MM.1S (cell line): ENCODE measurements around the gene MACROD1.

ENCODE experiments used
- DNase-seq: peaks from one replicate; pipeline ENCODE4 v3.0.0-alpha.2; 2015
- H2AFZ ChIP-seq: fragments of 300-600 bp; sonication (generic); 2 replicates; pipeline ENCODE4 v1.6.0; 2016; ENCODE audit warnings: antibody characterized with exemption, low read length
- H3F3A ChIP-seq: fragments of 300-600 bp; sonication (generic); 2 replicates; pipeline ENCODE4 v1.6.1; 2016; ENCODE audit warnings: mild to moderate bottlenecking, antibody characterized with exemption, low read length, moderate library complexity, mixed read lengths; ENCODE audit not compliant: insufficient read depth
- H3K27ac ChIP-seq: fragments of 300-600 bp; sonication (generic); 2 replicates; pipeline ENCODE4 v1.5.1; 2016; ENCODE audit warnings: mild to moderate bottlenecking, low read length
- H3K27me3 ChIP-seq: fragments of 300-600 bp; sonication (generic); replicated peaks from 2 replicates; pipeline ENCODE4 v1.6.0; 2016; ENCODE audit warnings: low read length; ENCODE audit not compliant: insufficient read depth
- H3K36me3 ChIP-seq: fragments of 300-600 bp; sonication (generic); replicated peaks from 2 replicates; pipeline ENCODE4 v1.6.1; 2016; ENCODE audit warnings: mild to moderate bottlenecking, low read length, mixed read lengths; ENCODE audit not compliant: insufficient read depth
- H3K4me1 ChIP-seq: fragments of 300-600 bp; sonication (generic); 2 replicates; pipeline ENCODE4 v1.6.1; 2016; ENCODE audit warnings: low read length, mixed read lengths
- H3K4me2 ChIP-seq: fragments of 300-600 bp; sonication (generic); 2 replicates; pipeline ENCODE4 v1.6.0; 2016; ENCODE audit warnings: low read depth, low read length
- H3K4me3 ChIP-seq: fragments of 300-600 bp; sonication (generic); 2 replicates; pipeline ENCODE4 v1.5.1; 2016; ENCODE audit warnings: low read length, mixed read lengths
- H3K79me2 ChIP-seq: fragments of 300-600 bp; sonication (generic); 2 replicates; pipeline ENCODE4 v1.6.1; 2016; ENCODE audit warnings: mixed run types, low read length, mixed read lengths
- H3K9ac ChIP-seq: fragments of 300-600 bp; sonication (generic); 2 replicates; pipeline ENCODE4 v1.6.1; 2016; ENCODE audit warnings: low read length, mixed read lengths
- H3K9me2 ChIP-seq: fragments of 300-600 bp; sonication (generic); replicated peaks from 2 replicates; pipeline ENCODE4 v1.6.1; 2016; ENCODE audit warnings: mild to moderate bottlenecking, low read length, mixed read lengths; ENCODE audit not compliant: insufficient read depth
- H3K9me3 ChIP-seq: fragments of 300-600 bp; sonication (generic); replicated peaks from 2 replicates; pipeline ENCODE4 v1.6.1; 2016; ENCODE audit warnings: mild to moderate bottlenecking, low read length, mixed read lengths; ENCODE audit not compliant: insufficient read depth
- H4K20me1 ChIP-seq: fragments of 300-600 bp; sonication (generic); 2 replicates; pipeline ENCODE4 v1.6.1; 2016; ENCODE audit warnings: mild to moderate bottlenecking, low read length, moderate library complexity, mixed read lengths; ENCODE audit not compliant: insufficient read depth
- EZH2 ChIP-seq: fragments of 300-600 bp; sonication (generic); optimal IDR thresholded peaks from 2 replicates; pipeline ENCODE3; 2017; ENCODE audit warnings: low read depth, mild to moderate bottlenecking, antibody characterized with exemption, low read length, mixed read lengths
- EZH2phosphoT487 ChIP-seq: fragments of 300-600 bp; sonication (generic); IDR thresholded peaks from 2 replicates; pipeline ENCODE4 v1.6.1; 2018; ENCODE audit warnings: antibody characterized with exemption, low read length
- TF ChIP-seq, protein P1 (sequence below): fragments of 300-600 bp; sonication (generic); IDR thresholded peaks from 2 replicates; pipeline ENCODE4 v1.5.1; 2016; ENCODE audit warnings: antibody characterized with exemption, low read length, mixed read lengths

The MACROD1 gene

DNA sequence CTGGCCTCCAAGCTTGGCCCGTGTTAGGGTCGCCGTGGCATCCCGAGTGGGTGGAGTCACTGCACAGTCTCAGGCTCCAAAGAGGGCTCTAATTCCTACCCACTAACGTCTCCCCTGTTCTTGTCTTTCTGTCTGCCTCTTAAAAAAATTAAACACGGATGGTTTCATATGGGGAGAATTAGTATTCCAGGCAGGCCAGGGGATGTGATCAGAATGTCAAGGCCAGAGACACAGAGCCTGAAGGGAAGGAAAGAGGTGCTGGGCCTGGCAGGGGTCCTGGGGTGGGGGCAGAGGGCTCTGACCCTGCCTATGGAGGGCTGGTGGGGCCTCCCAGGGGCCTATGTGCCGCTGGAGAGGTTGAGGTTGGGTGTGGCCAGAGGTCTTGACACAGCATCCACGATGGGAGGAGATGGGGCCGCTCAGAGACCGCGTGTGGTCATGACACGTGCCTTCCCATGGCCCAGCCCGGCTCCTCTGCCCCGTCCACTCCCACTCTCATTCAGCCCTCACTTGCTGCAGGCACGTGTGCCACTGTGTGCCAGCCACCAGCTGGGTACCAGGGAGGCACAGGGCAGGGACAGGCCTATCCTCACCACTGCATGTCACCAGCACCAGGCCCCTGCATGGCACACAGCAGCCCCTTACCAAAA is 73.7 kb downstream of the MACROD1 start:
- Histone ChIP-seq H3K27ac (no peak overlapping the region), H2AFZ (no peak overlapping the region), H3K4me2 (no peak overlapping the region)

DNA sequence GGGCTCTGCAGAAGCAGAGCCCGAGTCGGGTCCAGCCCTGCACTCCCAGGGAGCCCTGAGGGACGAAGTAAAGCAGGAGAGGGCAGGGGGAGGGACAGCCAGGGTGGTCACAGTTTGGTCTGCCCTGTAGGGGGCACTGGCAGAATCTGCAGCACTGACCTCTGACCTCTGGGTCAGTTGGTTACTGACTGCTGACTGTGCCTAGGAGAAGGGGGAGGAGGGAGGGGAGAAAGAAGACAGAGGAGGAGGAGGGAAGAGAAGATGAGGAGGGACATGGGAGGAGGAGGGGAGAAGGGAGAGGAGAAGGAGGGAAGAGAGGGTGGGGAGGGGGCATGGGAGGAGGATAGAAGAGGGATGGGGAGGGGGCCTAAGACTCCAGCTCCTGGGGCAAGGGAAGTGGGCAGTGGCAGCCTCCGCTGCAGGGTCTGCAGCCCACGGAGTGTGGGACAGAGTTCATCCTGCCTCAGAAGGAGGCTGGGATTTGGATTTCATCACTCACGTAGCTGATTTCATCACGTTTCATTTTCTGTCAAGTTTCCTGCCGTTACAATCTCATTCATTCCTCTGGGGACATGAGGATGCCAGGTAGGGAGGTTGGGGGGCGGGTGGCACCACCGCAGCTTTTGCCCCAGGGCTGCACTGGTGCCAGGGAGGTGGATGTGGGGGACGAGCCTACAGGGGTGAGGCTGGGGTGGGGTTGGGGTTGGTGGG is 75.0 kb downstream of the MACROD1 start:
- no peak overlapping the region for H2AFZ ChIP-seq
- H4K20me1 ChIP-seq: no peaks in the 10 kb centered on the region
- no peaks in the 10 kb centered on the region for H3F3A ChIP-seq
- H3K4me1 ChIP-seq: no peaks in the 10 kb centered on the region
- H3K9ac ChIP-seq: no peak overlapping the region
- H3K9me2 ChIP-seq: no peaks in the 10 kb centered on the region
- TF ChIP-seq, protein P1, sequence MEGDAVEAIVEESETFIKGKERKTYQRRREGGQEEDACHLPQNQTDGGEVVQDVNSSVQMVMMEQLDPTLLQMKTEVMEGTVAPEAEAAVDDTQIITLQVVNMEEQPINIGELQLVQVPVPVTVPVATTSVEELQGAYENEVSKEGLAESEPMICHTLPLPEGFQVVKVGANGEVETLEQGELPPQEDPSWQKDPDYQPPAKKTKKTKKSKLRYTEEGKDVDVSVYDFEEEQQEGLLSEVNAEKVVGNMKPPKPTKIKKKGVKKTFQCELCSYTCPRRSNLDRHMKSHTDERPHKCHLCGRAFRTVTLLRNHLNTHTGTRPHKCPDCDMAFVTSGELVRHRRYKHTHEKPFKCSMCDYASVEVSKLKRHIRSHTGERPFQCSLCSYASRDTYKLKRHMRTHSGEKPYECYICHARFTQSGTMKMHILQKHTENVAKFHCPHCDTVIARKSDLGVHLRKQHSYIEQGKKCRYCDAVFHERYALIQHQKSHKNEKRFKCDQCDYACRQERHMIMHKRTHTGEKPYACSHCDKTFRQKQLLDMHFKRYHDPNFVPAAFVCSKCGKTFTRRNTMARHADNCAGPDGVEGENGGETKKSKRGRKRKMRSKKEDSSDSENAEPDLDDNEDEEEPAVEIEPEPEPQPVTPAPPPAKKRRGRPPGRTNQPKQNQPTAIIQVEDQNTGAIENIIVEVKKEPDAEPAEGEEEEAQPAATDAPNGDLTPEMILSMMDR: no peak
- TF ChIP-seq EZH2: no peak
- TF ChIP-seq EZH2phosphoT487: no peak
- H3K9me3 ChIP-seq: no peaks in the 10 kb centered on the region
- no peak for DNase-seq
- no peak overlapping the region for H3K27ac ChIP-seq
- no peaks in the 10 kb centered on the region for H3K36me3 ChIP-seq
- H3K79me2 ChIP-seq: no peaks in the 10 kb centered on the region
- no peak overlapping the region for H3K4me3 ChIP-seq
- no peak overlapping the region for H3K4me2 ChIP-seq
- H3K27me3 ChIP-seq: no peaks in the 10 kb centered on the region

More for the DNA sequence above, 73.7 kb downstream of the MACROD1 start:
- H4K20me1 ChIP-seq: no peaks in the 10 kb centered on the region
- H3K9ac ChIP-seq: no peak overlapping the region
- TF ChIP-seq EZH2: no peak
- TF ChIP-seq, protein P1: no peak
- TF ChIP-seq EZH2phosphoT487: no peak
- H3F3A ChIP-seq: no peaks in the 10 kb centered on the region
- H3K27me3 ChIP-seq: no peaks in the 10 kb centered on the region
- no peaks in the 10 kb centered on the region for H3K36me3 ChIP-seq
- H3K9me3 ChIP-seq: no peaks in the 10 kb centered on the region
- no peaks in the 10 kb centered on the region for H3K79me2 ChIP-seq
- DNase-seq: no peak
- no peaks in the 10 kb centered on the region for H3K4me1 ChIP-seq
- H3K4me3 ChIP-seq: no peak overlapping the region
- H3K9me2 ChIP-seq: no peaks in the 10 kb centered on the region

DNA sequence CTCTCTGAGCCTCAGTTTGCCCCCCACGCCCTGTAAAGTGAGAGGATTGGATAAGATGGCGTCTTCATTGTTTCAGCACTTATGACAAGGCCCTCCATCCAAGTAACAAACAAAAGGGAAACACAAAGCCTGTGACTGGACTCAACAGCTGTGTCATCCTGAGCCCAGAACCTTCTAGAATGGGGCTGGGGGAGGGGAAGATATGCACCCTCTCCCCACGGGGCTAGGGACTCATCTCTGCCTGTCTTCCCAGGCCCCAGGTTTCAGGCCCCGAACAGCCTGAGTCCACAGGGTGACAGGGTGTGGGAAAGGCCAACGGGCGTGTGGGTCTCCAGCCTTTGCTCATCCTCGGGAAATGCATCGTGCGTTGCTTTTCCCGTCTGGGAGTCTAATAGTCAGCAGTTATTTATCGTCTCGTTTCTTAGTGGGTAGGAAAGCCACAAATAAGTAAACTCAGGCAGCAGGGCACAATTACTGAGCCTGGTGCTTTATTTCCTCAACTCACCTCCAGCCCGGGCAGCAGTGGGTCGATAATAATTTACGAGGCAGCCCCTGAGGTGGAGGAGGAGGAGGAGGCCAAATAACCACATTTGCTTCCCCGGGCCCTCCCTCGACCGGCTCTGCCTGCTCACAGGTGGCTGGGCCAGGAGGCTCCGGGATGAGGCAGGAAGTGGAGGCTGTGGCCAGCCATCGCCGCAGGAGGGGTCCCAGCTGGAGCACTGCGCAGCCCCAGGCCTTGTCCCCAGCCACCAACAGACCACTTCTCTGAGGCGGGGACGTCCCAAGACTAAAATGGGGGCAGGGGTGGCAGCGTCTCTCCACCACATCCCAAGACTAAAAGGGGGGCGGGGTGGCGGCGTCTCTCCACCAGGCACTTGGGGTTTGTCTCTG is 75.8 kb downstream of the MACROD1 start:
- Histone ChIP-seq H3K9me3 (no peaks in the 10 kb centered on the region), H3K4me1 (no peaks in the 10 kb centered on the region), H3F3A (no peaks in the 10 kb centered on the region), H3K27ac (no peak overlapping the region), H3K9me2 (no peaks in the 10 kb centered on the region), H2AFZ (no peak overlapping the region), H3K36me3 (no peaks in the 10 kb centered on the region), H3K9ac (no peak overlapping the region), H3K27me3 (no peaks in the 10 kb centered on the region), H3K79me2 (no peaks in the 10 kb centered on the region), H4K20me1 (no peaks in the 10 kb centered on the region), H3K4me2 (no peak overlapping the region), H3K4me3 (no peak overlapping the region)
- TF ChIP-seq EZH2phosphoT487 (no peak), EZH2 (no peak)
- TF ChIP-seq, protein P1: no peak
- DNase-seq: no peak
